ENCODE data around the gene OVCA2. TPM values are rescaled to one million over a fixed set of nuclear protein-coding genes. Genes with fewer than 3 reads are reported as not detected.

OVCA2 gene
- total RNA-seq, 1 donor from 2014 or later: 27.8 TPM

DNA sequence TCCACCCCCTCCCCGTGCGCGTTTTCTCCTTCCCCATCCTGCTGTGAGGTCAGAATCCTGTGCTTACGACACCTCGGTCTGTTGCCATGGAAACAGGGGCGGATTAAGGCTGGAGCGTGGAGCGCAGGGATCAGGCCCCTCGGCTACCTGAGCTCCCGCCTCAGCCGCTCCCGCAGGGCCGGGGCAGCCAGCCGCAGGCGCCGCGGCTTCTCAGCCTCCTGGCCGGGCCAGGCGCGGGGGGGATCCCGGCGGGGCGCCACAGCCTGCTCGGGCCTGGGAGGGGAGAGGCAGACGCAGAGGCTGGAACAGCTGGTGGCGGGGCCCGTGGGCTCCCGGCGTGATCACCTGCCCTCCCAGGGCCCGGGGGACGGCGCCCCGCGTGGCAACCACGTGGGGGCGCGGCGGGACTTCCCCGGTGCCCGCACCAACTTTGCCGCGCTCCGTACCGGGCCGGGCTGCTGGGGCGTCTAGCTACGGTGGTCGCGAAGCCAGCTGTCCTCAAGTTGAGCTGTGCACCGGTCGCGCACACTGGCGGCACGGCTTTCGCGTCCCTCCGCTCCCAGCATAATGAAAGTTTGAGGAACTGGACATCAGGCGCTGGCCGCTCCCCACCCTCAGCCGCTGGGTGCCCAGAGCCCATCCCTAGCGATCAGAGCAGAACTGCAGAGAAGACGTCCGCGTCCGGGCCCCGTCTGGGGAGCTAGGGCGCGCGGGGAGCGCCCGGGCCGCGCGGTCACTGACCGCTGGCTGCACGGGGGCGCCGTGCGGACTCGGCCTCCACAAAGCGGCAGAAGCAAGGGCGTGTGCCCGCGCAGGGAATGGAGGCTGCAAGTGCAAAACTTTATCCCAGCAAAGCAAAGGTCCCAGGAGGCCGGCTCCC, 17.9 kb upstream of the OVCA2 start:
- Mint-ChIP-seq H3K4me3 (peak overlapping the region; percentile 85), H3K27me3 (peaks cover 73% of the 10 kb centered on the region), H3K4me1 (ENCODE audit: unreplicated experiment) (peaks cover 15% of the 10 kb centered on the region), H3K36me3 (no peaks in the 10 kb centered on the region), H3K27ac (no peak overlapping the region), H3K9me3 (peaks cover 4% of the 10 kb centered on the region)
- TF ChIP-seq, protein P1, sequence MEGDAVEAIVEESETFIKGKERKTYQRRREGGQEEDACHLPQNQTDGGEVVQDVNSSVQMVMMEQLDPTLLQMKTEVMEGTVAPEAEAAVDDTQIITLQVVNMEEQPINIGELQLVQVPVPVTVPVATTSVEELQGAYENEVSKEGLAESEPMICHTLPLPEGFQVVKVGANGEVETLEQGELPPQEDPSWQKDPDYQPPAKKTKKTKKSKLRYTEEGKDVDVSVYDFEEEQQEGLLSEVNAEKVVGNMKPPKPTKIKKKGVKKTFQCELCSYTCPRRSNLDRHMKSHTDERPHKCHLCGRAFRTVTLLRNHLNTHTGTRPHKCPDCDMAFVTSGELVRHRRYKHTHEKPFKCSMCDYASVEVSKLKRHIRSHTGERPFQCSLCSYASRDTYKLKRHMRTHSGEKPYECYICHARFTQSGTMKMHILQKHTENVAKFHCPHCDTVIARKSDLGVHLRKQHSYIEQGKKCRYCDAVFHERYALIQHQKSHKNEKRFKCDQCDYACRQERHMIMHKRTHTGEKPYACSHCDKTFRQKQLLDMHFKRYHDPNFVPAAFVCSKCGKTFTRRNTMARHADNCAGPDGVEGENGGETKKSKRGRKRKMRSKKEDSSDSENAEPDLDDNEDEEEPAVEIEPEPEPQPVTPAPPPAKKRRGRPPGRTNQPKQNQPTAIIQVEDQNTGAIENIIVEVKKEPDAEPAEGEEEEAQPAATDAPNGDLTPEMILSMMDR (conservative IDR thresholded peaks at IDR 0.05): no peak
- DNase-seq (ENCODE audit: extremely low spot score, unreplicated experiment): no peak

DNA sequence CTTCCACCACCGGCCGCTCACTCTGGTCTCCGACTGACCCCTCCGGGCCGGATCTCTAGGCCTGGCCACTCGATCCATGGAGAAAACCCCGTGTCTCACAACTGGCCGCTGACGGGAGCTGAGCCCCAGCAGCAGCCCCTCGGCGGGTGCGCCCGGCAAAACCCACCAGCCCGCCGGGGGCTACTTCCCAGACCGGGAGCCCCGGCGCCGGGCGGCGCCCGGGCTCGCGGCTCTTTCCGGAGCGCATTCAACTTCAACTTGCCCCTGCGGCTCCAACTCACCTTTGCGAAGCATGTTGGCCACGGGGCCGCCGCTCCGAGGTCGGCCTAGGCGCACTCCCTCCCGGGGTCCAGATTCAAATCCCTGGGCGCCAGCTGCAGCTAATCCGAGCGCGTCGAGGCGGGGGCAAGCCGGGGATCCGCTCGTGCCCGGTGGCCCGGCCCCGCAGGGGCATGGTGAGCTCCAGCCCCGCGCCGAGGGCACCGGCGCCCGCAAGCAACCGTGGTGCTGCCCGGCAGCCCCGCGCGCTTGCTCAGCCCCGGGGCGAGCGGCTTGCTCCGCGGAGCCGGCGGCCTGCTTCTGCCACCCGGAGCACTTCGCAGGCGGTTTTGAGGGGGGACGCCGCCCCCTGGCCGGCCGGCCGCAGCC, 17.1 kb upstream of the OVCA2 start:
- H3K4me1 Mint-ChIP-seq (ENCODE audit: unreplicated experiment): peaks cover 10% of the 10 kb centered on the region
- H3K9me3 Mint-ChIP-seq: peaks cover 4% of the 10 kb centered on the region
- no peak overlapping the region for H3K27ac Mint-ChIP-seq
- H3K36me3 Mint-ChIP-seq: no peaks in the 10 kb centered on the region
- no peak for DNase-seq (ENCODE audit: extremely low spot score, unreplicated experiment)
- H3K27me3 Mint-ChIP-seq: peaks cover 68% of the 10 kb centered on the region
- H3K4me3 Mint-ChIP-seq: peak overlapping the region; percentile 85
- TF ChIP-seq, protein P1 (conservative IDR thresholded peaks at IDR 0.05): no peak

DNA sequence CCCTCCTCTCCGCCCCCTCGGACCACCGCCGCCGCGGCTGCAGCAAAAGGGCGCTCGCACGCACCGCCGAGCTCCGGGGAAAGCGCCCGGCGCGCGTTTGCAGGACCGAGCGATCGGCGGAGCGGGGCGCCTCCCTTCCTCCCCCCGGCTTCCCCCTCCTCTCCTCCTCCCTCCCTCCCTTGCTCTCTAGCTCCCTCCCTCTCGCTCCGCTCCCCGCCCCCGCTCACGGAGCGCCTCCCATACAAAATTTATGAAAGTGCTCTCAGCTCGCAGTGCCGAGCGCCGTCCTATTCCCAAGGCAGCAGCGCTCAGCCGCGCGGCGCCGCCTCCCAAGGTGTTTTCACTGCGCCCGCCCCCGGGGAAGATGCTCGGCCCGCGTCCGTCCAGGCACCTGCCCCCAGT, 16.6 kb upstream of the OVCA2 start, which contains the start of gene RTN4RL1:
Gene RTN4RL1 (minus strand): TSS at position 115 of the 402 bp plus-strand sequence. CDS start 469 bp downstream, outside the sequence.
- Mint-ChIP-seq H3K4me1 (ENCODE audit: unreplicated experiment) (peaks cover 10% of the 10 kb centered on the region), H3K4me3 (peak within 1 kb of the TSS; percentile 85), H3K27me3 (peaks cover 63% of the 10 kb centered on the region), H3K36me3 (no peaks in the 10 kb centered on the region), H3K9me3 (peaks cover 4% of the 10 kb centered on the region), H3K27ac (peak within 1 kb of the TSS; percentile 68)
- TF ChIP-seq, protein P1 (conservative IDR thresholded peaks at IDR 0.05): no peak
- no peak for DNase-seq (ENCODE audit: extremely low spot score, unreplicated experiment)

DNA sequence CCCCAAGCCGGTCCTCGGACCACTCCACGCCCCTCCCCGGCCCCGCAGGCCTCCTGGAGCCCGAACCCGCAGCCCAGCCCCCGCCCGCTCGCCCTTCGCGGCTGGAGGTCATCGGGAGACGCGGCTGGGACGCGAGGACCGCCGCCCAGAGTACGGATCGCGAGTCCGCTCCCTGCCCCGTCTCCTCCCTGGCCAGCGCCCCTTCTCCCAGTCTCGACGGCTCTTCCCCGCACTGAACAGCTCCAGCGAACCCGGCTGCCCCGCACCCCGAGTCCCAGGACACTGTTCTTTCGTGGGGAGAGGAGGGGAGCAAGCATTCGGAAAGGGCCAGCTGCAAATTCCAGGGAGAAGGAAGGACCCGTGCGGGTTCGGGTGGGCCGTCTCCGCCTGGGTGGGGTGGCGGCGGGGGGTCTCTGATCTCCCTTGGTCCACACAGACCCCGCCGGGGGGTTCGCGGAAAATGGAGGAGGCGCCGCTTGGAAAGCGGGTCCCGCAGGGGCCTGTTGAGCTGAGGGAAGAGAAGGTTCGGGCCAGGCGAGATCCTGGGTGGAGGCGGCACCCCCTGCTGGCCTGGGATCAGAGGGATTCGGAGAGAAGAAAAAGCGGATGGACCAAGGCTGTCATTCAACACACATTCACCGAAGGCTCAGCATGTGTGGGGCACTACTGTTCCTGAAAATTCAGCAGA, 16.1 kb upstream of the OVCA2 start:
- Mint-ChIP-seq H3K4me3 (peak overlapping the region; percentile 79), H3K27me3 (peaks cover 63% of the 10 kb centered on the region), H3K4me1 (ENCODE audit: unreplicated experiment) (peaks cover 14% of the 10 kb centered on the region), H3K27ac (peak overlapping the region; percentile 68), H3K36me3 (no peaks in the 10 kb centered on the region), H3K9me3 (peaks cover 4% of the 10 kb centered on the region)
- DNase-seq (ENCODE audit: extremely low spot score, unreplicated experiment): no peak
- TF ChIP-seq, protein P1 (conservative IDR thresholded peaks at IDR 0.05): peak; percentile 77

DNA sequence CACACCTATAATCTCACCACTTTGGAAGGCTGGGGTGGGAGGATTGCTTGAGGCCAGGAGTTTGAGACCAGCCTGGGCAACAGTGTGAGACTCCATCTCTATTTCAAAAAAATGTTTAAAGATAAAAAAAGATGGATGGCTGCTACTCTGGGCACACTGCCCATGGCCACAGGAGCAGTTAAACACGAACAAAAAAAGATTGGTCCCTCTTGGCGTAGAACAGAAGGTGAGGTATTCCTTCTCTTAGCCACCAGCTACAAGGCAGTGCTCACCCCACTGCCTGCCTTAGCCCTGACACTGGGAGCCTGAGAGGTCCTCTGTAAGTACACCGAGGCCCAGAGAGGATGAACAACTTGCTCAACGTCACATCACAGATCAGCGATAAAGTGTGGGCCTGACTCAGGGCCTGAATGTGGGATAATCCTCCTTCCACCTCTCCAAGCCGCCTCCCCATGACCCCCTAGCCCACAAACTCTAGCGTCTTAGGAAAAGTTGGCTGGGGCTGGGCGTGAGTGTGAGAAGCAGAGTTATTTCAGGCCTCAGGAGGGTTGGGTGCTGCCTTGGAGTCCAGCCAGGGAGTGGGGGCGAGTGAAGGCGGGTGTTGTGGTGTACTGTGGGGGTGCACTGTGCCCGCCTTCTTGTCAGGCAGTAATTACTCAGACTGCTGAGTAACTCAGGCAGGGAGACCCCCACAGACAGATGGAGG, 14.1 kb upstream of the OVCA2 start:
- Mint-ChIP-seq H3K9me3 (peaks cover 4% of the 10 kb centered on the region), H3K27ac (no peak overlapping the region), H3K4me1 (ENCODE audit: unreplicated experiment) (peaks cover 12% of the 10 kb centered on the region), H3K4me3 (peak overlapping the region; percentile 57), H3K27me3 (peaks cover 52% of the 10 kb centered on the region), H3K36me3 (no peaks in the 10 kb centered on the region)
- DNase-seq (ENCODE audit: extremely low spot score, unreplicated experiment): no peak
- TF ChIP-seq, protein P1 (conservative IDR thresholded peaks at IDR 0.05): no peak
